HG02981 (cell line): ENCODE results near the gene MYL4.
"Not testable (repeated sequence)": the region's sequence is repeated elsewhere in the genome, so short reads cannot be mapped to it uniquely, and the experiment has no call there.

Experiments used
- ATAC-seq: cut with Tn5 transposase; IDR thresholded peaks from one replicate; pipeline ENCODE4 v1.9.1; 2021; ENCODE audit warnings: mild to moderate bottlenecking, moderate library complexity; ENCODE audit not compliant: unreplicated experiment

The MYL4 gene

GRCh38 chr17:47269561-47270280 is 60.6 kb downstream of the MYL4 start:
- not testable (repeated sequence) for ATAC-seq

GRCh38 chr17:47270946-47271705 is 62.0 kb downstream of the MYL4 start:
- ATAC-seq, result no peak

- no peak for ATAC-seq
Measured at GRCh38 chr17:47272491-47272890, 63.3 kb downstream of the MYL4 start.

- ATAC-seq, result no peak
Measured at GRCh38 chr17:47273245-47273644, 64.1 kb downstream of the MYL4 start.
